Glutamatergic neuron (in vitro differentiated cells): ENCODE measurements around the gene ABHD10. TPM values are rescaled to one million over a fixed set of nuclear protein-coding genes. Genes with fewer than 3 reads are reported as not detected.
A peak's percentile ranks its signal among the peaks of the same experiment; 100 is the strongest.

Experiments
- DNase-seq: peaks from one replicate; pipeline ENCODE4 v3.0.0; 2022
- H3K27ac Mint-ChIP-seq: one replicate; pipeline ENCODE4 v1.8.0; 2020; ENCODE audit warnings: mild to moderate bottlenecking, mixed read lengths, inconsistent platforms; ENCODE audit not compliant: unreplicated experiment
- H3K27me3 Mint-ChIP-seq: one replicate; pipeline ENCODE4 v1.8.0; 2020; ENCODE audit warnings: mild to moderate bottlenecking, moderate library complexity, mixed read lengths, inconsistent platforms; ENCODE audit not compliant: unreplicated experiment
- H3K36me3 Mint-ChIP-seq: one replicate; pipeline ENCODE4 v1.8.0; 2020; ENCODE audit warnings: mild to moderate bottlenecking, mixed read lengths, inconsistent platforms; ENCODE audit not compliant: unreplicated experiment
- H3K4me1 Mint-ChIP-seq: one replicate; pipeline ENCODE4 v1.8.0; 2020; ENCODE audit warnings: mild to moderate bottlenecking, low read depth, mixed read lengths, inconsistent platforms; ENCODE audit not compliant: unreplicated experiment
- H3K4me3 Mint-ChIP-seq: one replicate; pipeline ENCODE4 v1.8.0; 2020; ENCODE audit warnings: mild to moderate bottlenecking, mixed read lengths, inconsistent platforms; ENCODE audit not compliant: unreplicated experiment
- H3K9me3 Mint-ChIP-seq: one replicate; pipeline ENCODE4 v1.8.0; 2020; ENCODE audit warnings: mild to moderate bottlenecking, moderate library complexity, mixed read lengths, inconsistent platforms; ENCODE audit not compliant: unreplicated experiment
- total RNA-seq: library from RNA; stranded (reverse); fragmentation: NEBNext Ultra II Directional; extraction: Animal tissue kit (Norgen Biotek cat#: 25700); gene quantifications from one replicate; pipeline ENCODE4 v1.2.1, GENCODE V29; 2021; ENCODE audit not compliant: unreplicated experiment
- TF ChIP-seq, protein P1 (sequence below): fragments of 200-600 bp; sonication (generic); IDR thresholded peaks from one replicate; pipeline ENCODE4 v1.5.0; 2021; ENCODE audit not compliant: partially characterized antibody, unreplicated experiment

ABHD10 gene
- total RNA-seq, 1 donor from 2014 or later: 35.9 TPM

- peak overlapping the region; percentile 9 for H3K27ac Mint-ChIP-seq
- H3K9me3 Mint-ChIP-seq: peaks cover 2% of the 10 kb centered on the region
- H3K4me1 Mint-ChIP-seq: peaks cover 3% of the 10 kb centered on the region
- no peak overlapping the region for H3K4me3 Mint-ChIP-seq
- H3K36me3 Mint-ChIP-seq: no peaks in the 10 kb centered on the region
- peak; percentile 84 for DNase-seq
- peaks cover 2% of the 10 kb centered on the region for H3K27me3 Mint-ChIP-seq
- TF ChIP-seq, protein P1, sequence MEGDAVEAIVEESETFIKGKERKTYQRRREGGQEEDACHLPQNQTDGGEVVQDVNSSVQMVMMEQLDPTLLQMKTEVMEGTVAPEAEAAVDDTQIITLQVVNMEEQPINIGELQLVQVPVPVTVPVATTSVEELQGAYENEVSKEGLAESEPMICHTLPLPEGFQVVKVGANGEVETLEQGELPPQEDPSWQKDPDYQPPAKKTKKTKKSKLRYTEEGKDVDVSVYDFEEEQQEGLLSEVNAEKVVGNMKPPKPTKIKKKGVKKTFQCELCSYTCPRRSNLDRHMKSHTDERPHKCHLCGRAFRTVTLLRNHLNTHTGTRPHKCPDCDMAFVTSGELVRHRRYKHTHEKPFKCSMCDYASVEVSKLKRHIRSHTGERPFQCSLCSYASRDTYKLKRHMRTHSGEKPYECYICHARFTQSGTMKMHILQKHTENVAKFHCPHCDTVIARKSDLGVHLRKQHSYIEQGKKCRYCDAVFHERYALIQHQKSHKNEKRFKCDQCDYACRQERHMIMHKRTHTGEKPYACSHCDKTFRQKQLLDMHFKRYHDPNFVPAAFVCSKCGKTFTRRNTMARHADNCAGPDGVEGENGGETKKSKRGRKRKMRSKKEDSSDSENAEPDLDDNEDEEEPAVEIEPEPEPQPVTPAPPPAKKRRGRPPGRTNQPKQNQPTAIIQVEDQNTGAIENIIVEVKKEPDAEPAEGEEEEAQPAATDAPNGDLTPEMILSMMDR: peak; percentile 97
Measured at GRCh38 chr3:111967651-111968274, 11.1 kb upstream of the ABHD10 start.

GRCh38 chr3:111968319-111969054, 10.3 kb upstream of the ABHD10 start:
- H3K27ac Mint-ChIP-seq: no peak overlapping the region
- TF ChIP-seq, protein P1: no peak
- no peak for DNase-seq
- H3K9me3 Mint-ChIP-seq: peaks cover 2% of the 10 kb centered on the region
- no peaks in the 10 kb centered on the region for H3K36me3 Mint-ChIP-seq
- H3K4me3 Mint-ChIP-seq: no peak overlapping the region
- H3K27me3 Mint-ChIP-seq: peaks cover 2% of the 10 kb centered on the region
- peaks cover 3% of the 10 kb centered on the region for H3K4me1 Mint-ChIP-seq

- no peaks in the 10 kb centered on the region for H3K36me3 Mint-ChIP-seq
- TF ChIP-seq, protein P1: no peak
- H3K27ac Mint-ChIP-seq: no peak overlapping the region
- no peak for DNase-seq
- peaks cover 3% of the 10 kb centered on the region for H3K4me1 Mint-ChIP-seq
- peaks cover 2% of the 10 kb centered on the region for H3K27me3 Mint-ChIP-seq
- H3K9me3 Mint-ChIP-seq: peaks cover 2% of the 10 kb centered on the region
- no peak overlapping the region for H3K4me3 Mint-ChIP-seq
Measured at GRCh38 chr3:111970376-111970775, 8.4 kb upstream of the ABHD10 start.

DNA sequence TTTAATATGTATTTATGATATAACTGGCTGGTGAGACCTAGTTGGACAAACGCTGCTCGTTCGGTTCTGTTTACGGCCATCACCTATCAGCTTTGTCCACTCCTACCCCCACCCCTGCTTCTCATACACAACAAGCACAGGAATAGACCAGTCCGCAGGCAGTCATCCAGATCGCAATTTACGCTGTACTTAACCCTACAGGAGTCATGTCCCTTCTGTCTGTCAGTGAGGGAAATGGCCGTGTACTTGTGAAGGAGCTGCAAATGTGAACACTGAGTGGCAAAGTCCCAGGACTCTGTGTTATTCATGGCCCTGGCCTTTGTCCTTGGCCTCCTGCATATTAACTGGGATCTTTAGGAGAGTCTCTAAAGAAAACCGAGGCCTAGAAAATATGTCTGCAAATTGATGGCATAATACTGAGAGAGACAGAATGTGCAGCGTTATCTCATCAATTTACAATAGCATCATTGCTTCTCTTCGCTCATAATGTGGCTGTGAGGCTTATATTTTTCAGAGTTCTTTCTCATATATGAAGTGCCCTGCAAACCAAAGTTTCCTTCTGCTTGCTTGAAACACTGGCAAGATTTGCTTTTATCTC, 7.2 kb upstream of the ABHD10 start:
- Mint-ChIP-seq H3K27ac (no peak overlapping the region), H3K4me3 (no peak overlapping the region), H3K9me3 (peaks cover 2% of the 10 kb centered on the region), H3K4me1 (peaks cover 3% of the 10 kb centered on the region), H3K36me3 (no peaks in the 10 kb centered on the region), H3K27me3 (peaks cover 2% of the 10 kb centered on the region)
- DNase-seq: no peak
- TF ChIP-seq, protein P1: no peak

- H3K27ac Mint-ChIP-seq: no peak overlapping the region
- no peaks in the 10 kb centered on the region for H3K9me3 Mint-ChIP-seq
- no peak for DNase-seq
- no peaks in the 10 kb centered on the region for H3K27me3 Mint-ChIP-seq
- TF ChIP-seq, protein P1: no peak
- no peaks in the 10 kb centered on the region for H3K4me1 Mint-ChIP-seq
- H3K36me3 Mint-ChIP-seq: no peaks in the 10 kb centered on the region
- no peak overlapping the region for H3K4me3 Mint-ChIP-seq
Measured at GRCh38 chr3:111972891-111973290, 5.9 kb upstream of the ABHD10 start.
